ENCODE results near the gene POMGNT2.

DNA sequence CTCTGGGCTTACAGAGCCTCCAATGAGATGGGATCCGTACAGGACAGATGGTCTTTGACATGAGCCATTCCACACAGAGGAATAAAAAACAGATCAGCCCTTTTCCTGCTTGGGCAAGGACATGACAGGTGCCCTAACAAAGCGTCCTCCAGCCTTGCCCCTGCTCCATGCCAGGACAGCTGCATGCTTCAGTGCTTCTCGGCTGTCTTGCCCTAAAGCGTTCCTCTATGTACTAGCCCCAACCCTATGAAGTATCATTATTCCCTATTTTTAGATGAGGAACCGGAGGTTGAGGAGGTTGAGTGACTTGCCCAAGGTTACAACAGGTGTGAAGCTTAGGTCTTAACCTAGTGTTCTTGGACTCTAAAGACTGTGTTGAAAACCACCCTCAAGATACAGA is 10.5 kb downstream of the POMGNT2 start:
- TF ChIP-seq, protein P1, sequence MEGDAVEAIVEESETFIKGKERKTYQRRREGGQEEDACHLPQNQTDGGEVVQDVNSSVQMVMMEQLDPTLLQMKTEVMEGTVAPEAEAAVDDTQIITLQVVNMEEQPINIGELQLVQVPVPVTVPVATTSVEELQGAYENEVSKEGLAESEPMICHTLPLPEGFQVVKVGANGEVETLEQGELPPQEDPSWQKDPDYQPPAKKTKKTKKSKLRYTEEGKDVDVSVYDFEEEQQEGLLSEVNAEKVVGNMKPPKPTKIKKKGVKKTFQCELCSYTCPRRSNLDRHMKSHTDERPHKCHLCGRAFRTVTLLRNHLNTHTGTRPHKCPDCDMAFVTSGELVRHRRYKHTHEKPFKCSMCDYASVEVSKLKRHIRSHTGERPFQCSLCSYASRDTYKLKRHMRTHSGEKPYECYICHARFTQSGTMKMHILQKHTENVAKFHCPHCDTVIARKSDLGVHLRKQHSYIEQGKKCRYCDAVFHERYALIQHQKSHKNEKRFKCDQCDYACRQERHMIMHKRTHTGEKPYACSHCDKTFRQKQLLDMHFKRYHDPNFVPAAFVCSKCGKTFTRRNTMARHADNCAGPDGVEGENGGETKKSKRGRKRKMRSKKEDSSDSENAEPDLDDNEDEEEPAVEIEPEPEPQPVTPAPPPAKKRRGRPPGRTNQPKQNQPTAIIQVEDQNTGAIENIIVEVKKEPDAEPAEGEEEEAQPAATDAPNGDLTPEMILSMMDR (IDR thresholded peaks at IDR 0.05), result no peak
- no peak for TF ChIP-seq POLR2A (IDR thresholded peaks at IDR 0.05)
